ENCODE measurements around the gene L3MBTL4. TPM values are rescaled to one million over a fixed set of nuclear protein-coding genes. Genes with fewer than 3 reads are reported as not detected.

Gene L3MBTL4
- total and polyA plus RNA-seq, 7 donors: 1.2 to 5.7 (median 3.4) TPM

GRCh38 chr18:5986257-5986931 lies 428.3 kb downstream of the L3MBTL4 start:
- no peak for TF ChIP-seq POLR2A (IDR thresholded peaks at IDR 0.05)
- TF ChIP-seq POLR2AphosphoS5 (IDR thresholded peaks at IDR 0.05): no peak
- no peak for TF ChIP-seq EP300 (IDR thresholded peaks at IDR 0.05)
- TF ChIP-seq CTCF (IDR thresholded peaks at IDR 0.05): no peak
- Histone ChIP-seq H3K27ac (no peak overlapping the region), H3K9me3 (no peaks in the 10 kb centered on the region), H3K27me3 (no peaks in the 10 kb centered on the region), H3K4me3 (no peak overlapping the region), H3K36me3 (no peaks in the 10 kb centered on the region), H3K4me1 (no peaks in the 10 kb centered on the region)
- WGBS, 2 donors: 83 to 86% methylated on average over 5 of the region's 5 CpGs
- no peak for DNase-seq
- intact Hi-C loops (cut with DNase I): no loop called here

- no peaks in the 10 kb centered on the region for H3K4me1 ChIP-seq
- no peak overlapping the region for H3K4me3 ChIP-seq
- H3K36me3 ChIP-seq: no peaks in the 10 kb centered on the region
- WGBS, 2 donors: 77 to 89% methylated on average over 1 of the region's 1 CpG
- no peak overlapping the region for H3K27ac ChIP-seq
- TF ChIP-seq POLR2AphosphoS5 (IDR thresholded peaks at IDR 0.05) (no peak), EP300 (IDR thresholded peaks at IDR 0.05) (no peak), CTCF (IDR thresholded peaks at IDR 0.05) (no peak), POLR2A (IDR thresholded peaks at IDR 0.05) (no peak)
- no peak for DNase-seq
- intact Hi-C loops (cut with DNase I): no loop called here
- H3K9me3 ChIP-seq: no peaks in the 10 kb centered on the region
- H3K27me3 ChIP-seq: no peaks in the 10 kb centered on the region
Observed at GRCh38 chr18:5984245-5984644, 430.5 kb downstream of the L3MBTL4 start.

- no peak overlapping the region for H3K4me3 ChIP-seq
Observed at GRCh38 chr18:5983488-5983887, 431.2 kb downstream of the L3MBTL4 start.

GRCh38 chr18:5982332-5982731 lies 432.4 kb downstream of the L3MBTL4 start:
- no peak overlapping the region for H3K27ac ChIP-seq
- no peaks in the 10 kb centered on the region for H3K4me1 ChIP-seq
- H3K4me3 ChIP-seq: no peak overlapping the region
- intact Hi-C loops (cut with DNase I): no loop called here
- H3K36me3 ChIP-seq: no peaks in the 10 kb centered on the region
- no peak for TF ChIP-seq CTCF (IDR thresholded peaks at IDR 0.05)
- no peak for TF ChIP-seq EP300 (IDR thresholded peaks at IDR 0.05)
- no peak for TF ChIP-seq POLR2A (IDR thresholded peaks at IDR 0.05)
- no peak for TF ChIP-seq POLR2AphosphoS5 (IDR thresholded peaks at IDR 0.05)
- H3K27me3 ChIP-seq: no peaks in the 10 kb centered on the region
- no peaks in the 10 kb centered on the region for H3K9me3 ChIP-seq
- WGBS, 2 donors: 78 to 87% methylated on average over 3 of the region's 3 CpGs
- DNase-seq: no peak

More at GRCh38 chr18:5983488-5983887, 431.2 kb downstream of the L3MBTL4 start:
- TF ChIP-seq CTCF (IDR thresholded peaks at IDR 0.05): no peak
- no peak for TF ChIP-seq POLR2AphosphoS5 (IDR thresholded peaks at IDR 0.05)
- TF ChIP-seq POLR2A (IDR thresholded peaks at IDR 0.05): no peak
- TF ChIP-seq EP300 (IDR thresholded peaks at IDR 0.05): no peak
- DNase-seq: no peak
- no peaks in the 10 kb centered on the region for H3K9me3 ChIP-seq
- H3K27me3 ChIP-seq: no peaks in the 10 kb centered on the region
- 49 to 84% methylated on average over 4 of the region's 4 CpGs for WGBS, 2 donors
- H3K4me1 ChIP-seq: no peaks in the 10 kb centered on the region
- intact Hi-C loops (cut with DNase I): no loop called here
- no peaks in the 10 kb centered on the region for H3K36me3 ChIP-seq
- H3K27ac ChIP-seq: no peak overlapping the region

GRCh38 chr18:5980721-5981120 lies 434.0 kb downstream of the L3MBTL4 start:
- Histone ChIP-seq H3K27me3 (no peaks in the 10 kb centered on the region), H3K36me3 (no peaks in the 10 kb centered on the region), H3K27ac (no peak overlapping the region), H3K4me3 (no peak overlapping the region), H3K9me3 (no peaks in the 10 kb centered on the region), H3K4me1 (no peaks in the 10 kb centered on the region)
- no peak for DNase-seq
- intact Hi-C loops (cut with DNase I): no loop called here
- TF ChIP-seq POLR2A (IDR thresholded peaks at IDR 0.05) (no peak), POLR2AphosphoS5 (IDR thresholded peaks at IDR 0.05) (no peak)
- WGBS, 2 donors: 93 to 96% methylated on average over 5 of the region's 5 CpGs

Measured in sigmoid colon (tissue), 7 donors.